ENCODE data around the gene SLC22A3.

The SLC22A3 gene

GRCh38 chr6:160315310-160315709 lies 32.9 kb upstream of the SLC22A3 start:
- no peak overlapping the region for H3K27ac ChIP-seq (ENCODE audit: low read depth, low read length)
- H3K4me3 ChIP-seq (ENCODE audit: low read depth in 1 of 5, low read length in 5 of 5) = no peak overlapping the region
- no peaks in the 10 kb centered on the region for H3K27me3 ChIP-seq (ENCODE audit: control insufficient read depth in 5 of 5, insufficient read depth in 4 of 5, low read length in 5 of 5)
- H3K9ac ChIP-seq (ENCODE audit: low read length in 5 of 5) = no peak overlapping the region
- no peaks in the 10 kb centered on the region for H3K4me1 ChIP-seq (ENCODE audit: control insufficient read depth in 5 of 5, insufficient read depth in 5 of 5, low read length in 5 of 5)
- no peaks in the 10 kb centered on the region for H3K36me3 ChIP-seq (ENCODE audit: control insufficient read depth in 5 of 5, insufficient read depth in 5 of 5, low read length in 5 of 5)
- peaks cover 8 to 27% (median 17%) of the 10 kb centered on the region in 5 donors for H3K9me3 ChIP-seq (ENCODE audit: control insufficient read depth in 5 of 5, low read length in 5 of 5)

- Histone ChIP-seq H3K27me3 (ENCODE audit: control insufficient read depth in 5 of 5, insufficient read depth in 4 of 5, low read length in 5 of 5) (no peaks in the 10 kb centered on the region), H3K9ac (ENCODE audit: low read length in 5 of 5) (no peak overlapping the region), H3K36me3 (ENCODE audit: control insufficient read depth in 5 of 5, insufficient read depth in 5 of 5, low read length in 5 of 5) (no peaks in the 10 kb centered on the region), H3K9me3 (ENCODE audit: control insufficient read depth in 5 of 5, low read length in 5 of 5) (peaks cover 9 to 26% (median 16%) of the 10 kb centered on the region in 5 donors), H3K27ac (ENCODE audit: low read depth, low read length) (no peak overlapping the region), H3K4me1 (ENCODE audit: control insufficient read depth in 5 of 5, insufficient read depth in 5 of 5, low read length in 5 of 5) (no peaks in the 10 kb centered on the region), H3K4me3 (ENCODE audit: low read depth in 1 of 5, low read length in 5 of 5) (no peak overlapping the region)
Observed at GRCh38 chr6:160316261-160316660, 31.9 kb upstream of the SLC22A3 start.

GRCh38 chr6:160319246-160319645 lies 28.9 kb upstream of the SLC22A3 start:
- no peak overlapping the region for H3K4me3 ChIP-seq (ENCODE audit: low read depth in 1 of 5, low read length in 5 of 5)
- no peaks in the 10 kb centered on the region for H3K36me3 ChIP-seq (ENCODE audit: control insufficient read depth in 5 of 5, insufficient read depth in 5 of 5, low read length in 5 of 5)
- H3K9me3 ChIP-seq (ENCODE audit: control insufficient read depth in 5 of 5, low read length in 5 of 5) = peaks cover 12 to 19% (median 13%) of the 10 kb centered on the region in 5 donors
- H3K27ac ChIP-seq (ENCODE audit: low read depth, low read length) = no peak overlapping the region
- no peaks in the 10 kb centered on the region for H3K4me1 ChIP-seq (ENCODE audit: control insufficient read depth in 5 of 5, insufficient read depth in 5 of 5, low read length in 5 of 5)
- no peaks in the 10 kb centered on the region for H3K27me3 ChIP-seq (ENCODE audit: control insufficient read depth in 5 of 5, insufficient read depth in 4 of 5, low read length in 5 of 5)
- H3K9ac ChIP-seq (ENCODE audit: low read length in 5 of 5) = no peak overlapping the region

GRCh38 chr6:160321729-160322505 lies 26.3 kb upstream of the SLC22A3 start:
- Histone ChIP-seq H3K9ac (ENCODE audit: low read length in 5 of 5) (no peak overlapping the region), H3K27ac (ENCODE audit: low read depth, low read length) (no peak overlapping the region), H3K36me3 (ENCODE audit: control insufficient read depth in 5 of 5, insufficient read depth in 5 of 5, low read length in 5 of 5) (no peaks in the 10 kb centered on the region), H3K9me3 (ENCODE audit: control insufficient read depth in 5 of 5, low read length in 5 of 5) (peaks cover 9 to 19% (median 12%) of the 10 kb centered on the region in 5 donors), H3K27me3 (ENCODE audit: control insufficient read depth in 5 of 5, insufficient read depth in 4 of 5, low read length in 5 of 5) (no peaks in the 10 kb centered on the region), H3K4me3 (ENCODE audit: low read depth in 1 of 5, low read length in 5 of 5) (no peak overlapping the region), H3K4me1 (ENCODE audit: control insufficient read depth in 5 of 5, insufficient read depth in 5 of 5, low read length in 5 of 5) (no peaks in the 10 kb centered on the region)

- no peaks in the 10 kb centered on the region for H3K9me3 ChIP-seq (ENCODE audit: control insufficient read depth in 5 of 5, low read length in 5 of 5)
- H3K9ac ChIP-seq (ENCODE audit: low read length in 5 of 5) = no peak overlapping the region
- H3K27ac ChIP-seq (ENCODE audit: low read depth, low read length) = no peak overlapping the region
- peaks cover 0 to 3% (median 0%) of the 10 kb centered on the region in 5 donors for H3K27me3 ChIP-seq (ENCODE audit: control insufficient read depth in 5 of 5, insufficient read depth in 4 of 5, low read length in 5 of 5)
- H3K36me3 ChIP-seq (ENCODE audit: control insufficient read depth in 5 of 5, insufficient read depth in 5 of 5, low read length in 5 of 5) = no peaks in the 10 kb centered on the region
- no peak overlapping the region for H3K4me3 ChIP-seq (ENCODE audit: low read depth in 1 of 5, low read length in 5 of 5)
- peaks cover 0 to 20% (median 14%) of the 10 kb centered on the region in 5 donors for H3K4me1 ChIP-seq (ENCODE audit: control insufficient read depth in 5 of 5, insufficient read depth in 5 of 5, low read length in 5 of 5)
Observed at GRCh38 chr6:160327981-160328380, 20.2 kb upstream of the SLC22A3 start.

- Histone ChIP-seq H3K9me3 (ENCODE audit: control insufficient read depth in 5 of 5, low read length in 5 of 5) (no peaks in the 10 kb centered on the region), H3K4me1 (ENCODE audit: control insufficient read depth in 5 of 5, insufficient read depth in 5 of 5, low read length in 5 of 5) (peaks cover 0 to 20% (median 14%) of the 10 kb centered on the region in 5 donors), H3K4me3 (ENCODE audit: low read depth in 1 of 5, low read length in 5 of 5) (no peak overlapping the region), H3K9ac (ENCODE audit: low read length in 5 of 5) (no peak overlapping the region), H3K27ac (ENCODE audit: low read depth, low read length) (no peak overlapping the region), H3K36me3 (ENCODE audit: control insufficient read depth in 5 of 5, insufficient read depth in 5 of 5, low read length in 5 of 5) (no peaks in the 10 kb centered on the region), H3K27me3 (ENCODE audit: control insufficient read depth in 5 of 5, insufficient read depth in 4 of 5, low read length in 5 of 5) (peaks cover 0 to 3% (median 0%) of the 10 kb centered on the region in 5 donors)
Observed at GRCh38 chr6:160328447-160328846, 19.7 kb upstream of the SLC22A3 start.

- Histone ChIP-seq H3K4me1 (ENCODE audit: control insufficient read depth in 5 of 5, insufficient read depth in 5 of 5, low read length in 5 of 5) (peaks cover 0 to 20% (median 14%) of the 10 kb centered on the region in 5 donors), H3K9me3 (ENCODE audit: control insufficient read depth in 5 of 5, low read length in 5 of 5) (no peaks in the 10 kb centered on the region), H3K36me3 (ENCODE audit: control insufficient read depth in 5 of 5, insufficient read depth in 5 of 5, low read length in 5 of 5) (no peaks in the 10 kb centered on the region), H3K27ac (ENCODE audit: low read depth, low read length) (no peak overlapping the region), H3K27me3 (ENCODE audit: control insufficient read depth in 5 of 5, insufficient read depth in 4 of 5, low read length in 5 of 5) (peaks cover 0 to 3% (median 0%) of the 10 kb centered on the region in 5 donors), H3K4me3 (ENCODE audit: low read depth in 1 of 5, low read length in 5 of 5) (no peak overlapping the region), H3K9ac (ENCODE audit: low read length in 5 of 5) (no peak overlapping the region)
Observed at GRCh38 chr6:160329188-160329587, 19.0 kb upstream of the SLC22A3 start.

GRCh38 chr6:160330619-160331018 lies 17.6 kb upstream of the SLC22A3 start:
- Histone ChIP-seq H3K9me3 (ENCODE audit: control insufficient read depth in 5 of 5, low read length in 5 of 5) (no peaks in the 10 kb centered on the region), H3K4me3 (ENCODE audit: low read depth in 1 of 5, low read length in 5 of 5) (no peak overlapping the region), H3K27ac (ENCODE audit: low read depth, low read length) (no peak overlapping the region), H3K9ac (ENCODE audit: low read length in 5 of 5) (no peak overlapping the region), H3K4me1 (ENCODE audit: control insufficient read depth in 5 of 5, insufficient read depth in 5 of 5, low read length in 5 of 5) (peaks cover 0 to 20% (median 14%) of the 10 kb centered on the region in 5 donors), H3K27me3 (ENCODE audit: control insufficient read depth in 5 of 5, insufficient read depth in 4 of 5, low read length in 5 of 5) (peaks cover 0 to 3% (median 0%) of the 10 kb centered on the region in 5 donors), H3K36me3 (ENCODE audit: control insufficient read depth in 5 of 5, insufficient read depth in 5 of 5, low read length in 5 of 5) (no peaks in the 10 kb centered on the region)

GRCh38 chr6:160331204-160331603 lies 17.0 kb upstream of the SLC22A3 start:
- H3K9ac ChIP-seq (ENCODE audit: low read length in 5 of 5) = no peak overlapping the region
- no peaks in the 10 kb centered on the region for H3K36me3 ChIP-seq (ENCODE audit: control insufficient read depth in 5 of 5, insufficient read depth in 5 of 5, low read length in 5 of 5)
- no peak overlapping the region for H3K4me3 ChIP-seq (ENCODE audit: low read depth in 1 of 5, low read length in 5 of 5)
- peaks cover 0 to 20% (median 14%) of the 10 kb centered on the region in 5 donors for H3K4me1 ChIP-seq (ENCODE audit: control insufficient read depth in 5 of 5, insufficient read depth in 5 of 5, low read length in 5 of 5)
- no peak overlapping the region for H3K27ac ChIP-seq (ENCODE audit: low read depth, low read length)
- peaks cover 0 to 3% (median 0%) of the 10 kb centered on the region in 5 donors for H3K27me3 ChIP-seq (ENCODE audit: control insufficient read depth in 5 of 5, insufficient read depth in 4 of 5, low read length in 5 of 5)
- H3K9me3 ChIP-seq (ENCODE audit: control insufficient read depth in 5 of 5, low read length in 5 of 5) = no peaks in the 10 kb centered on the region

GRCh38 chr6:160331753-160332152 lies 16.4 kb upstream of the SLC22A3 start:
- no peak overlapping the region for H3K27ac ChIP-seq (ENCODE audit: low read depth, low read length)
- no peak overlapping the region for H3K9ac ChIP-seq (ENCODE audit: low read length in 5 of 5)
- peaks cover 0 to 20% (median 14%) of the 10 kb centered on the region in 5 donors for H3K4me1 ChIP-seq (ENCODE audit: control insufficient read depth in 5 of 5, insufficient read depth in 5 of 5, low read length in 5 of 5)
- peaks cover 0 to 3% (median 0%) of the 10 kb centered on the region in 5 donors for H3K27me3 ChIP-seq (ENCODE audit: control insufficient read depth in 5 of 5, insufficient read depth in 4 of 5, low read length in 5 of 5)
- no peak overlapping the region for H3K4me3 ChIP-seq (ENCODE audit: low read depth in 1 of 5, low read length in 5 of 5)
- H3K9me3 ChIP-seq (ENCODE audit: control insufficient read depth in 5 of 5, low read length in 5 of 5) = no peaks in the 10 kb centered on the region
- H3K36me3 ChIP-seq (ENCODE audit: control insufficient read depth in 5 of 5, insufficient read depth in 5 of 5, low read length in 5 of 5) = no peaks in the 10 kb centered on the region
